WTC11 (cell line): Measurements from ENCODE around the gene ST6GALNAC3. TPM values are rescaled to one million over a fixed set of nuclear protein-coding genes. Genes with fewer than 3 reads are reported as not detected.

Experiments
- ATAC-seq: fragments of 200-7000 bp; cut with Tn5 transposase; 2 replicates; pipeline ENCODE4 v1.10.0; 2021; ENCODE audit warnings: mild to moderate bottlenecking, moderate library complexity
- CTCF ChIA-PET: fragments of 300-600 bp; sonication (Branson Sonifier 250); formaldehyde crosslinking; loops from one replicate; lab custom pipeline; 2021; ENCODE audit warnings: antibody characterized with exemption; lab: Charles Lee
- POLR2A ChIA-PET: fragments of 350-600 bp; sonication (Branson Sonifier 250); formaldehyde crosslinking; loops from one replicate; lab custom pipeline; 2021; ENCODE audit warnings: antibody characterized with exemption; lab: Charles Lee
- DNase-seq: peaks from one replicate; pipeline ENCODE4 v3.0.0; 2021; ENCODE audit warnings: low spot score
- H3K27ac Mint-ChIP-seq: 2 replicates; pipeline ENCODE4 v1.8.0; 2021; ENCODE audit warnings: mixed read lengths
- H3K27me3 Mint-ChIP-seq: 2 replicates; pipeline ENCODE4 v1.8.0; 2021; ENCODE audit warnings: low read depth, mild to moderate bottlenecking, moderate library complexity, mixed read lengths
- H3K36me3 Mint-ChIP-seq: 2 replicates; pipeline ENCODE4 v1.8.0; 2021; ENCODE audit warnings: mixed read lengths
- H3K4me1 Mint-ChIP-seq: 2 replicates; pipeline ENCODE4 v1.8.0; 2022; ENCODE audit warnings: mixed read lengths
- H3K4me3 Mint-ChIP-seq: 2 replicates; pipeline ENCODE4 v1.8.0; 2021; ENCODE audit warnings: mild to moderate bottlenecking, moderate library complexity, mixed read lengths
- H3K9me3 Mint-ChIP-seq: 2 replicates; pipeline ENCODE4 v1.8.0; 2021; ENCODE audit warnings: mixed read lengths
- ATF1 ChIP-seq: sonication (generic); formaldehyde crosslinking; IDR thresholded peaks from 2 replicates; pipeline ENCODE4 v1.8.1; 2023; ENCODE audit warnings: mild to moderate bottlenecking, moderate library complexity, missing genetic modification reagents
- CREM ChIP-seq: sonication (generic); formaldehyde crosslinking; IDR thresholded peaks from 2 replicates; pipeline ENCODE4 v1.8.1; 2022; ENCODE audit warnings: mild to moderate bottlenecking, missing genetic modification reagents, moderate library complexity
- EMX1 ChIP-seq: fragments of 250-450 bp; sonication (Bioruptor Pico); IDR thresholded peaks from 2 replicates; pipeline ENCODE4 v1.8.0; 2021; ENCODE audit warnings: mild to moderate bottlenecking
- ERG ChIP-seq: fragments of 250-450 bp; sonication (Bioruptor Pico); IDR thresholded peaks from 2 replicates; pipeline ENCODE4 v1.8.0; 2021; ENCODE audit warnings: mild to moderate bottlenecking
- GABPB1 ChIP-seq: sonication (generic); formaldehyde crosslinking; IDR thresholded peaks from 2 replicates; pipeline ENCODE4 v1.8.1; 2023; ENCODE audit warnings: mild to moderate bottlenecking, missing genetic modification reagents
- JAZF1 ChIP-seq: fragments of 250-450 bp; sonication (Bioruptor Pico); IDR thresholded peaks from 2 replicates; pipeline ENCODE4 v1.9.0; 2021; ENCODE audit warnings: moderate library complexity, mild to moderate bottlenecking, inconsistent platforms
- JUN ChIP-seq: sonication (generic); formaldehyde crosslinking; IDR thresholded peaks from 2 replicates; pipeline ENCODE4 v1.8.0; 2023; ENCODE audit warnings: mild to moderate bottlenecking, missing genetic modification reagents
- SP1 ChIP-seq: sonication (generic); formaldehyde crosslinking; conservative IDR thresholded peaks from 2 replicates; pipeline ENCODE4 v1.8.1; 2022; ENCODE audit warnings: missing genetic modification reagents
- TEAD1 ChIP-seq: sonication (generic); formaldehyde crosslinking; IDR thresholded peaks from 2 replicates; pipeline ENCODE4 v1.8.0; 2022; ENCODE audit warnings: mild to moderate bottlenecking, missing genetic modification reagents
- TEAD4 ChIP-seq: sonication (generic); formaldehyde crosslinking; IDR thresholded peaks from 2 replicates; pipeline ENCODE4 v1.8.0; 2022; ENCODE audit warnings: mild to moderate bottlenecking, missing genetic modification reagents
- ZBTB21 ChIP-seq: sonication (generic); formaldehyde crosslinking; IDR thresholded peaks from 2 replicates; pipeline ENCODE4 v1.8.1; 2023; ENCODE audit warnings: mild to moderate bottlenecking, missing genetic modification reagents, borderline replicate concordance
- ZNF232 ChIP-seq: sonication (generic); formaldehyde crosslinking; IDR thresholded peaks from 2 replicates; pipeline ENCODE4 v1.8.0; 2022; ENCODE audit warnings: mild to moderate bottlenecking, missing genetic modification reagents
- ZNF416 ChIP-seq: fragments of 250-450 bp; sonication (Bioruptor Pico); IDR thresholded peaks from 2 replicates; pipeline ENCODE4 v1.9.0; 2021; ENCODE audit warnings: mild to moderate bottlenecking, inconsistent platforms
- ZNF423 ChIP-seq: fragments of 250-450 bp; sonication (Bioruptor Pico); IDR thresholded peaks from 2 replicates; pipeline ENCODE4 v2.1.2; 2022; ENCODE audit warnings: mild to moderate bottlenecking, moderate library complexity
- total RNA-seq: library from RNA; stranded (reverse); gene quantifications from 3 replicates; pipeline ENCODE4 v1.2.3, GENCODE V29; 2021
- TF ChIP-seq, protein P1 (sequence below): sonication (generic); formaldehyde crosslinking; IDR thresholded peaks from 2 replicates; pipeline ENCODE4 v1.8.0; 2022; ENCODE audit warnings: mild to moderate bottlenecking, missing genetic modification reagents
- TF ChIP-seq, protein P2 (sequence below): fragments of 200-600 bp; IDR thresholded peaks from 2 replicates; pipeline ENCODE4 v1.8.0; 2022; ENCODE audit warnings: antibody characterized with exemption
- TF ChIP-seq, protein P3 (sequence below): sonication (generic); formaldehyde crosslinking; IDR thresholded peaks from 2 replicates; pipeline ENCODE4 v1.8.1; 2022; ENCODE audit warnings: low read depth, mild to moderate bottlenecking, moderate library complexity, missing genetic modification reagents, borderline replicate concordance
- TF ChIP-seq, protein P4 (sequence below): sonication (generic); formaldehyde crosslinking; IDR thresholded peaks from 2 replicates; pipeline ENCODE4 v1.8.0; 2022; ENCODE audit warnings: mild to moderate bottlenecking, missing genetic modification reagents
- TF ChIP-seq, protein P5 (sequence below): sonication (generic); formaldehyde crosslinking; conservative IDR thresholded peaks from 2 replicates; pipeline ENCODE4 v1.8.1; 2022; ENCODE audit warnings: mild to moderate bottlenecking, missing genetic modification reagents
- TF ChIP-seq, protein P6 (sequence below): fragments of 250-450 bp; sonication (Bioruptor Pico); conservative IDR thresholded peaks from 2 replicates; pipeline ENCODE4 v1.9.0; 2021; ENCODE audit warnings: mild to moderate bottlenecking
- TF ChIP-seq, protein P7 (sequence below): fragments of 250-450 bp; sonication (Bioruptor Pico); IDR thresholded peaks from 2 replicates; pipeline ENCODE4 v1.9.0; 2021; ENCODE audit warnings: mild to moderate bottlenecking, borderline replicate concordance

Gene ST6GALNAC3
- total RNA-seq, 1 experiment from 2014 or later = 11.9 TPM

DNA sequence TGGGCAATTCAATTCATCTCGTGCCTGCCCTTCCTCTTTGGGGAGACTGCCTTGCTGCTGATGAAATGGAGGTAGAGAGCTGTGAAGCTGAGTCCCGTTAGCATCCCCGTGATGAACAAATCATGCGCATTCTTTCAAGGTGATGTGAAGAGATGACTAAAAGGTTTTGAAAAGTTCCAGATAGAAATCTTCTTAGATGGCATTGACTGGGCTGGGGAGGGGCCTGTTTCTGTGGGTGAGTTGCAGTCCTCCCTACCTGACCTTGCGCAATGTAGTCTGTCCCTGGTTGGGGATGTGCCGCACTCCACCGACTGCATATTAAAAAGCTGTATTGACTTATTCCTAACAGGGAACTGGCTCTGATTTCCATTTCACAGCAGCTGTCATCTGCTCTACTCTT lies 49.6 kb downstream of the ST6GALNAC3 start (continued):
- TF ChIP-seq, protein P1, sequence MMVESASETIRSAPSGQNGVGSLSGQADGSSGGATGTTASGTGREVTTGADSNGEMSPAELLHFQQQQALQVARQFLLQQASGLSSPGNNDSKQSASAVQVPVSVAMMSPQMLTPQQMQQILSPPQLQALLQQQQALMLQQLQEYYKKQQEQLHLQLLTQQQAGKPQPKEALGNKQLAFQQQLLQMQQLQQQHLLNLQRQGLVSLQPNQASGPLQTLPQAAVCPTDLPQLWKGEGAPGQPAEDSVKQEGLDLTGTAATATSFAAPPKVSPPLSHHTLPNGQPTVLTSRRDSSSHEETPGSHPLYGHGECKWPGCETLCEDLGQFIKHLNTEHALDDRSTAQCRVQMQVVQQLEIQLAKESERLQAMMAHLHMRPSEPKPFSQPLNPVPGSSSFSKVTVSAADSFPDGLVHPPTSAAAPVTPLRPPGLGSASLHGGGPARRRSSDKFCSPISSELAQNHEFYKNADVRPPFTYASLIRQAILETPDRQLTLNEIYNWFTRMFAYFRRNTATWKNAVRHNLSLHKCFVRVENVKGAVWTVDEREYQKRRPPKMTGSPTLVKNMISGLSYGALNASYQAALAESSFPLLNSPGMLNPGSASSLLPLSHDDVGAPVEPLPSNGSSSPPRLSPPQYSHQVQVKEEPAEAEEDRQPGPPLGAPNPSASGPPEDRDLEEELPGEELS = no peak
- no peak for TF ChIP-seq ZNF416 (CRISPR knock-in tag)
- TF ChIP-seq CREM (CRISPR knock-in tag) = no peak
- TF ChIP-seq TEAD4 (CRISPR knock-in tag) = no peak
- no peak for TF ChIP-seq SP1 (CRISPR knock-in tag)
- no peak for TF ChIP-seq GABPB1 (CRISPR knock-in tag)
- TF ChIP-seq JAZF1 (CRISPR knock-in tag) = no peak
- TF ChIP-seq, protein P2, sequence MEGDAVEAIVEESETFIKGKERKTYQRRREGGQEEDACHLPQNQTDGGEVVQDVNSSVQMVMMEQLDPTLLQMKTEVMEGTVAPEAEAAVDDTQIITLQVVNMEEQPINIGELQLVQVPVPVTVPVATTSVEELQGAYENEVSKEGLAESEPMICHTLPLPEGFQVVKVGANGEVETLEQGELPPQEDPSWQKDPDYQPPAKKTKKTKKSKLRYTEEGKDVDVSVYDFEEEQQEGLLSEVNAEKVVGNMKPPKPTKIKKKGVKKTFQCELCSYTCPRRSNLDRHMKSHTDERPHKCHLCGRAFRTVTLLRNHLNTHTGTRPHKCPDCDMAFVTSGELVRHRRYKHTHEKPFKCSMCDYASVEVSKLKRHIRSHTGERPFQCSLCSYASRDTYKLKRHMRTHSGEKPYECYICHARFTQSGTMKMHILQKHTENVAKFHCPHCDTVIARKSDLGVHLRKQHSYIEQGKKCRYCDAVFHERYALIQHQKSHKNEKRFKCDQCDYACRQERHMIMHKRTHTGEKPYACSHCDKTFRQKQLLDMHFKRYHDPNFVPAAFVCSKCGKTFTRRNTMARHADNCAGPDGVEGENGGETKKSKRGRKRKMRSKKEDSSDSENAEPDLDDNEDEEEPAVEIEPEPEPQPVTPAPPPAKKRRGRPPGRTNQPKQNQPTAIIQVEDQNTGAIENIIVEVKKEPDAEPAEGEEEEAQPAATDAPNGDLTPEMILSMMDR = no peak
- no peak for TF ChIP-seq JUN (CRISPR knock-in tag)
- TF ChIP-seq, protein P3, sequence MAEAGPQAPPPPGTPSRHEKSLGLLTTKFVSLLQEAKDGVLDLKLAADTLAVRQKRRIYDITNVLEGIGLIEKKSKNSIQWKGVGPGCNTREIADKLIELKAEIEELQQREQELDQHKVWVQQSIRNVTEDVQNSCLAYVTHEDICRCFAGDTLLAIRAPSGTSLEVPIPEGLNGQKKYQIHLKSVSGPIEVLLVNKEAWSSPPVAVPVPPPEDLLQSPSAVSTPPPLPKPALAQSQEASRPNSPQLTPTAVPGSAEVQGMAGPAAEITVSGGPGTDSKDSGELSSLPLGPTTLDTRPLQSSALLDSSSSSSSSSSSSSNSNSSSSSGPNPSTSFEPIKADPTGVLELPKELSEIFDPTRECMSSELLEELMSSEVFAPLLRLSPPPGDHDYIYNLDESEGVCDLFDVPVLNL = no peak

DNA sequence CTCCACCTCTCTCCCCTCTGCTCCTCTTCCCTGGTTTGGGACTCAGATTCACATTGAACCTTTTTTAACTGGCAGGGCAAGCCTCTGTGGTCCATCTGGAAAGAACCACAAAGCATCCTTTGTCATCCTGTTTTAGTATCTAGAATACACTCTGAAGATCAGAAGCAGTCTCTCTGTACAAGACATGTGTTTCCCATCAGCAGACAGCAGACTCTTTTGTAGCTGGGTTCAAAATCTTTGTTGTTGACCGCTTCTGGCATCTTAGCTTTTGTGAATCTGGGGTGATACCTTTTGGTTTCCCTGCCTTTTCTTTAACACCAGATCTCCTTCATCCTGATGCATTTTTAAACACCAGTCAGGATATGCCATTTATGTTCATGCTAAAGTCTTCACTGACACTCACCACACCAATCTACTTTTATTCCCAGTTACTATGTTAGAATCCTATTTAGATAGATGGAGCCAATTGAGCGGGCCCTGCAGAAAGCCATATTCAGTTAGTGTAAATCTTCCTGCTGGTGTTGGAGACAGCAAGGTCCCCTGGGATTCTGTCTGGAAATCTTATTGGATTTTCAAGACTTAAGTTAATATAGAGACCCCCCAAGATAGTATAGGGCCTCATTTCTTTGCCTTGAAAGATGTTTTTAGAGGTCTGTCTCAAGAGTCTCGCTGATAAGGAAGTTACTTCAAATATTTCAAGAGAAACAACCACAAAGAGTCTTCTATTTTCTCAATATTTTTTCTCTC lies 51.1 kb downstream of the ST6GALNAC3 start:
- peaks cover 4% of the 10 kb centered on the region for H3K9me3 Mint-ChIP-seq
- no peak overlapping the region for H3K4me3 Mint-ChIP-seq
- no peaks in the 10 kb centered on the region for H3K27me3 Mint-ChIP-seq
- peaks cover 3% of the 10 kb centered on the region; the same call in 1 of the 2 replicates for H3K36me3 Mint-ChIP-seq
- ChIA-PET CTCF (no interaction called here), POLR2A (no interaction called here)
- DNase-seq (no peak), ATAC-seq (no peak)
- peaks cover 27% of the 10 kb centered on the region for H3K4me1 Mint-ChIP-seq
- H3K27ac Mint-ChIP-seq = no peak overlapping the region
- TF ChIP-seq, protein P4, sequence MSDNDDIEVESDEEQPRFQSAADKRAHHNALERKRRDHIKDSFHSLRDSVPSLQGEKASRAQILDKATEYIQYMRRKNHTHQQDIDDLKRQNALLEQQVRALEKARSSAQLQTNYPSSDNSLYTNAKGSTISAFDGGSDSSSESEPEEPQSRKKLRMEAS (CRISPR knock-in tag) = no peak
- TF ChIP-seq SP1 (CRISPR knock-in tag) = no peak
- no peak for TF ChIP-seq ZBTB21 (CRISPR knock-in tag)
- TF ChIP-seq, protein P5, sequence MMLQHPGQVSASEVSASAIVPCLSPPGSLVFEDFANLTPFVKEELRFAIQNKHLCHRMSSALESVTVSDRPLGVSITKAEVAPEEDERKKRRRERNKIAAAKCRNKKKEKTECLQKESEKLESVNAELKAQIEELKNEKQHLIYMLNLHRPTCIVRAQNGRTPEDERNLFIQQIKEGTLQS (CRISPR knock-in tag) = no peak
- TF ChIP-seq, protein P3 = no peak
- TF ChIP-seq TEAD1 (CRISPR knock-in tag) = no peak
- TF ChIP-seq ATF1 (CRISPR knock-in tag) = no peak
- TF ChIP-seq ZNF423 = no peak
- TF ChIP-seq CREM (CRISPR knock-in tag) = no peak
- no peak for TF ChIP-seq ERG
- TF ChIP-seq, protein P6, sequence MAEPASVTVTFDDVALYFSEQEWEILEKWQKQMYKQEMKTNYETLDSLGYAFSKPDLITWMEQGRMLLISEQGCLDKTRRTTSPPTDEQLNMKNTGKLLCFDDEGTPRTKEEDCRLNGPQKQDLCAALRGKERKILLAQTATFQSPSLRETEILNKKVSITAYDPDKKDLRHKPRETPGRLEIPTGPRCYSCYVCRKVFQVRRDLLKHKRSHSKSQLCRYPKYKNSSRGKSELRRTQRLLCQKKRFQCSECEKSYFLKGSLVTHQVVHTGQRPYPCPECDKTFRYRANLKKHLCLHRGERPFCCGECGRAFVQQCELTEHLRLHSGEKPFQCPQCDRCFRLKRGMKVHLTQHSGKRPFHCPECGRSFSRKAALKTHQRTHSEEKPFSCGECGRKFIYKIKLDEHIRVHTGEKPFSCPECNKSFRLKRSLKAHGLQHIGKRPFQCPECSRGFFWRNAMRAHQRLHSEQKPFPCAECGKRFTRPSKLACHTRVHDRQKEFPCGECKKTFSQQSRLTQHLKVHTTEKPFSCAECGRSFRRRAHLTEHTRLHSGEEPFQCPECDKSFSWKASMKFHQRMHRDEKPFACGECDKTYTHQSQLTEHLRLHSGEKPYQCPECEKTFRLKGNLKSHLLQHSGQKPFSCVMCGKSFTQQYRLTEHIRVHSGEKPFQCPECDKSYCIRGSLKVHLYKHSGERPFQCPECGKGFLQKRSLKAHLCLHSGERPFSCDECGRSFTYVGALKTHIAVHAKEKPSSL (CRISPR knock-in tag) = no peak
- TF ChIP-seq, protein P7, sequence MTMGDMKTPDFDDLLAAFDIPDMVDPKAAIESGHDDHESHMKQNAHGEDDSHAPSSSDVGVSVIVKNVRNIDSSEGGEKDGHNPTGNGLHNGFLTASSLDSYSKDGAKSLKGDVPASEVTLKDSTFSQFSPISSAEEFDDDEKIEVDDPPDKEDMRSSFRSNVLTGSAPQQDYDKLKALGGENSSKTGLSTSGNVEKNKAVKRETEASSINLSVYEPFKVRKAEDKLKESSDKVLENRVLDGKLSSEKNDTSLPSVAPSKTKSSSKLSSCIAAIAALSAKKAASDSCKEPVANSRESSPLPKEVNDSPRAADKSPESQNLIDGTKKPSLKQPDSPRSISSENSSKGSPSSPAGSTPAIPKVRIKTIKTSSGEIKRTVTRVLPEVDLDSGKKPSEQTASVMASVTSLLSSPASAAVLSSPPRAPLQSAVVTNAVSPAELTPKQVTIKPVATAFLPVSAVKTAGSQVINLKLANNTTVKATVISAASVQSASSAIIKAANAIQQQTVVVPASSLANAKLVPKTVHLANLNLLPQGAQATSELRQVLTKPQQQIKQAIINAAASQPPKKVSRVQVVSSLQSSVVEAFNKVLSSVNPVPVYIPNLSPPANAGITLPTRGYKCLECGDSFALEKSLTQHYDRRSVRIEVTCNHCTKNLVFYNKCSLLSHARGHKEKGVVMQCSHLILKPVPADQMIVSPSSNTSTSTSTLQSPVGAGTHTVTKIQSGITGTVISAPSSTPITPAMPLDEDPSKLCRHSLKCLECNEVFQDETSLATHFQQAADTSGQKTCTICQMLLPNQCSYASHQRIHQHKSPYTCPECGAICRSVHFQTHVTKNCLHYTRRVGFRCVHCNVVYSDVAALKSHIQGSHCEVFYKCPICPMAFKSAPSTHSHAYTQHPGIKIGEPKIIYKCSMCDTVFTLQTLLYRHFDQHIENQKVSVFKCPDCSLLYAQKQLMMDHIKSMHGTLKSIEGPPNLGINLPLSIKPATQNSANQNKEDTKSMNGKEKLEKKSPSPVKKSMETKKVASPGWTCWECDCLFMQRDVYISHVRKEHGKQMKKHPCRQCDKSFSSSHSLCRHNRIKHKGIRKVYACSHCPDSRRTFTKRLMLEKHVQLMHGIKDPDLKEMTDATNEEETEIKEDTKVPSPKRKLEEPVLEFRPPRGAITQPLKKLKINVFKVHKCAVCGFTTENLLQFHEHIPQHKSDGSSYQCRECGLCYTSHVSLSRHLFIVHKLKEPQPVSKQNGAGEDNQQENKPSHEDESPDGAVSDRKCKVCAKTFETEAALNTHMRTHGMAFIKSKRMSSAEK = no peak
- TF ChIP-seq ZNF232 (CRISPR knock-in tag) = no peak
- TF ChIP-seq EMX1 (CRISPR knock-in tag) = no peak
